Ecto neural progenitor cell (in vitro differentiated cells): Measurements from ENCODE around the gene ECSCR.
A peak's percentile ranks its signal among the peaks of the same experiment; 100 is the strongest.

Source experiments
- DNase-seq: peaks from one replicate; pipeline ENCODE4 v3.0.0-alpha.2; 2018; ENCODE audit warnings: low spot score

ECSCR gene

GRCh38 chr5:139473565-139473964 is 11.0 kb upstream of the ECSCR start:
- no peak for DNase-seq

GRCh38 chr5:139473105-139473504 is 10.6 kb upstream of the ECSCR start:
- peak; percentile 82 for DNase-seq

GRCh38 chr5:139472386-139473030 is 10.0 kb upstream of the ECSCR start:
- DNase-seq, result no peak

- DNase-seq, result no peak
Observed at GRCh38 chr5:139470821-139471300, 8.3 kb upstream of the ECSCR start, which contains the start of gene SMIM33. Gene SMIM33, plus strand, starts transcription at chr5:139471004. Its CDS starts 118 bp downstream, at chr5:139471122.

GRCh38 chr5:139468421-139468931 is 5.9 kb upstream of the ECSCR start:
- no peak for DNase-seq

- DNase-seq, result no peak
Observed at GRCh38 chr5:139461698-139462097, 845 bp downstream of the ECSCR start.

- no peak for DNase-seq
Observed at GRCh38 chr5:139461176-139461575, 1.4 kb downstream of the ECSCR start.

- DNase-seq, result no peak
Observed at GRCh38 chr5:139460455-139460854, 2.1 kb downstream of the ECSCR start.

DNA sequence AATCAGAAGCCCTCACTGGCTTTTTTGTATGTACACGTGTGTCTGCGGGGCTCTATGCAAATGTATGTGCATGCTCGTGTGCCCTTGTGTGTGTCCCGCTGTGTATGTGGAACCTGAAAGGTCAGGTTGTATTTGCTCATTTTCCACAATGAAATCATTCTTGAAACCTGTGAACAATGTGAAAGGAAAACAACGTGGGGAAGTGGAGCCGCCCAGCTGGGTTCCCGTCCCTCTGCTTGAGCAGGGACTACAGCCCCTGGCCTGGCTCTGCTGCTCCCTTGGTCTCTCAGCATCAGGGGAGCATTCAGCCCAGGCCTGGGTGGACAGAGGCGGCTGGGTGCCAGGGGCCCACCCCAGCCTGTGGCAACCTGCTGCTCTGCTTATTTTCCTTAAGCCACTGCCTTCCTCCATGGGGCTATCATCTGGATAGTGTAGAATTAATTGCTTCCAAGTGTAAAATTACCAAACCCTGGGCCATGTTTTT is 3.0 kb downstream of the ECSCR start:
- DNase-seq, result no peak

- no peak for DNase-seq
Observed at GRCh38 chr5:139458580-139459407, 3.7 kb downstream of the ECSCR start.

DNA sequence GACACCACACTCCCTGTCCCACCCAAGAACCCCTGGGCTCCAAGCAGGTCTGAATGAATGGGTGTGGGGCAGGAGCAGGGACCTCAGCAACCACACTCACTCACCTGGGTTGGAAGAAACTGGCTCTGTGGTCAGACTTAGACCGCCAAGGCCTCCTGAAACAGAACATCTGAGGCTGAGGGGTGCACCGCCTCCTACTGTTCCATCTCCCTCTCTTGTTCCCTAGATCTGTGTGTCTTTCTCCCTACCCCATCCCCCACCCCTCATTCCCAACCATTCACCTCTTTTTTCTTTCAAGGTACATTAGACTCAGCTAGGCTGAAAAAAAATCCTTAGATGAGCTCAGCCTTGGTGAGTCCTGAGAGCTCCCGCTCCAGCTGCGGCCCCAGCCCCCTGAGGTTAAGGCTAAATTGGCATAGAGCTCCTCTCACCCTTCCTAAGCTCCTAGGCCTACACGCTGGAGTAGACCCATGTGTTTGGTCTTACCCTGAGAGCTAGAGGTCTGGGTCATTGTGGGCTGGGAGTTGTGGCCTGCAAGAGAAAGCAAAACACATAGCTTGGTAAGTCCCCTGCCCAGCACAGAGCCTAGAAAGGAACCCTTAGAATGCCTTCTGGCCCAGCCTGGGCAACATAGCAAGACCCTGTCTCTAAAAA is 4.8 kb downstream of the ECSCR start:
- no peak for DNase-seq

DNA sequence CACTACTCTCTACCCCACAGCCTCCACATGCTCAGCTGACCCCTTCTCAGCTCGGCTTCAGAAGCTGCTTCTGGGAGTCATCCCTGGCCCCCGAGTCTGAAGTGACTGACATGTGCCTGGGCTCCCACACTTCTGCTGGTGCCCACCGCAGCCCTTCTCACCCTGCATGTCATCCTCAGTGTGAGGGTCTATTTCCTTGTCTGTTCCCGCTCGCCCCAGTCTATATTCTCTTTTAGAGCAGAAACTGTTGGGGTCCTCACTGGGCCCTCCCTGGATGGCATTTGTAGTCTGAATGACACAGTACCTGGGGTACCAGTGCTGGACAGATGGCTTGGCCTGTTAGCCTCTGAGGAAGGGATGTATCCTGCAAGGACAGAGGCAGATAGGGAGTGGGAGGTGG is 5.3 kb downstream of the ECSCR start:
- no peak for DNase-seq

GRCh38 chr5:139456776-139457175 is 5.8 kb downstream of the ECSCR start:
- no peak for DNase-seq

DNA sequence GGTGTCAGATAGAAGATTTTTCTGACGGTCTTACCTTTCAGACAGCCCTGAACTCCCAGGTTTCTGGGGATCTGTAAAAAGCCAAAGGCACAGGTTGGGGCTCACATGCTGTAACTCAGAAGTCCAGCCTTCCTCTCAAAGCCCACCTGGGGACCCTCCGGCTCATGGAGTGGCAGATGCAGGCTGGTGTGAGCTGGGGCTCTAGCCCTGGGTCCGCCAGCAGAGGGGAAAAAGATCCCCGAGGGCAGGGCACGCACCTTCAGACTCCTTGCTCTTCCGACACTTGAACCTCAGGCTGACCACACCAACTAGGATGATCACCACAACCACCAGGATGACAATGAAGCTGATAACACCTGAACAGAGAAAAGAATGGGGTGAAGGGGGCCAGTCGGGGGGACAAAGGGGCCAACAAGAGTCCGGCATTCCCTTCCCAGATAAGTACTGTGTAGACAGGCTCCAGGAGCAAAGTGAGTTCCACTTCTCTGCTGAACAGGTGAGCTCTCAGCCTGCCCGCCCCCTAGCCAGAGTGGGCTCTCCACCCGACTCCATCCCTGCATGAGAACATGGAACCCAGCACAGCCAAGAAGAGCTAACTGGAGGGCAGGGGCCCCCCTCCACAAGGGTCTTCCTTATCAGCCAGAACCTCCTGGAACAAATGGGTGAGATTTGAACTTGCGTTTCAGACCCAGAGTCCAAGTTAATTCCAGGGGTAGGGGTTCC is 7.8 kb downstream of the ECSCR start:
- DNase-seq, result no peak

GRCh38 chr5:139453683-139454567 is 8.6 kb downstream of the ECSCR start:
- no peak for DNase-seq

GRCh38 chr5:139451878-139452660 is 10.5 kb downstream of the ECSCR start:
- DNase-seq, result no peak

- DNase-seq, result no peak
Observed at GRCh38 chr5:139451176-139451575, 11.4 kb downstream of the ECSCR start.

- DNase-seq, result no peak
Observed at GRCh38 chr5:139446956-139447779, 15.4 kb downstream of the ECSCR start.
